Measurements from ENCODE around the gene LRRC9. TPM values are rescaled to one million over a fixed set of nuclear protein-coding genes. Genes with fewer than 3 reads are reported as not detected.

LRRC9 gene
- total RNA-seq, 1 experiment from 2014 or later: not detected

DNA sequence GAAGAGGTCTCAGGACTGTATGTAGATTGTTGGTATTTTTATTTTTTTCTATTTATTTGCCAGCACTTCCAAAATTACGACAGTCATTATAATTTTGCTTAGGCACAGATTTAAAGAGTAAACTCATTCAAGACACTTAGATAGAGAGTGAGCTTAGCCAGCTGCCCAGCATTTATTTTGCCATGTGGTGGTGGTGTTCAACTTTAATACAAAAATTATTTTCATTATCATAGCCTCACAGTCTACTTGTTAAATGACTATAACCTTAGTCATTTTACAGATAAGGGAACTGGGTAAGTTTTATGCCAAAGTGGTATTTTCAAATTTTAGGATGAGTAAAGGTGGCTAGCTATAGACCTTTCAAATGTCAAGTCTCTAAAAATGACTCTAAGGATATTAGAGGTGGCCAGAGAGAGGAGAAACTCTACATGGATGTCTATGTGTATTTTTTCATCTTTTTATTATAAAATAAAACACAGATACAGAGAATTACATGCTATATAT is 66.7 kb downstream of the LRRC9 start:
- TF ChIP-seq, protein P1, sequence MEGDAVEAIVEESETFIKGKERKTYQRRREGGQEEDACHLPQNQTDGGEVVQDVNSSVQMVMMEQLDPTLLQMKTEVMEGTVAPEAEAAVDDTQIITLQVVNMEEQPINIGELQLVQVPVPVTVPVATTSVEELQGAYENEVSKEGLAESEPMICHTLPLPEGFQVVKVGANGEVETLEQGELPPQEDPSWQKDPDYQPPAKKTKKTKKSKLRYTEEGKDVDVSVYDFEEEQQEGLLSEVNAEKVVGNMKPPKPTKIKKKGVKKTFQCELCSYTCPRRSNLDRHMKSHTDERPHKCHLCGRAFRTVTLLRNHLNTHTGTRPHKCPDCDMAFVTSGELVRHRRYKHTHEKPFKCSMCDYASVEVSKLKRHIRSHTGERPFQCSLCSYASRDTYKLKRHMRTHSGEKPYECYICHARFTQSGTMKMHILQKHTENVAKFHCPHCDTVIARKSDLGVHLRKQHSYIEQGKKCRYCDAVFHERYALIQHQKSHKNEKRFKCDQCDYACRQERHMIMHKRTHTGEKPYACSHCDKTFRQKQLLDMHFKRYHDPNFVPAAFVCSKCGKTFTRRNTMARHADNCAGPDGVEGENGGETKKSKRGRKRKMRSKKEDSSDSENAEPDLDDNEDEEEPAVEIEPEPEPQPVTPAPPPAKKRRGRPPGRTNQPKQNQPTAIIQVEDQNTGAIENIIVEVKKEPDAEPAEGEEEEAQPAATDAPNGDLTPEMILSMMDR (conservative IDR thresholded peaks at IDR 0.05): no peak
- TF ChIP-seq EZH2 (IDR thresholded peaks at IDR 0.05; ENCODE audit: low read depth): no peak
- intact Hi-C loops (cut with micrococcal nuclease; ENCODE audit: unreplicated experiment): no loop called here
- H3K4me2 ChIP-seq: no peak overlapping the region
- H3K79me2 ChIP-seq (ENCODE audit: low read depth): no peaks in the 10 kb centered on the region
- DNase-seq: no peak
- no TSS peak for BruUV-seq (replicated peaks)
- no peaks in the 10 kb centered on the region for H3K4me1 ChIP-seq (replicated peaks; ENCODE audit: insufficient read depth)
- H3K27me3 ChIP-seq (ENCODE audit: insufficient read depth, low read depth): no peaks in the 10 kb centered on the region
- ChIA-PET CTCF (no interaction called here), POLR2A (ENCODE audit: unreplicated experiment) (no interaction called here)
- H3K36me3 ChIP-seq (ENCODE audit: low read depth): no peaks in the 10 kb centered on the region
- no peaks in the 10 kb centered on the region for H4K20me1 ChIP-seq (ENCODE audit: insufficient read depth)
- H3F3A ChIP-seq (ENCODE audit: insufficient read depth, low read depth): no peaks in the 10 kb centered on the region
- no peak overlapping the region for H3K4me3 ChIP-seq
- no peak overlapping the region for H2AFZ ChIP-seq
- no peaks in the 10 kb centered on the region for H3K9me3 ChIP-seq (ENCODE audit: insufficient read depth, low read depth)
- no peaks in the 10 kb centered on the region for H3K9me2 ChIP-seq (ENCODE audit: insufficient read depth)
- H3K27ac ChIP-seq: no peak overlapping the region

DNA sequence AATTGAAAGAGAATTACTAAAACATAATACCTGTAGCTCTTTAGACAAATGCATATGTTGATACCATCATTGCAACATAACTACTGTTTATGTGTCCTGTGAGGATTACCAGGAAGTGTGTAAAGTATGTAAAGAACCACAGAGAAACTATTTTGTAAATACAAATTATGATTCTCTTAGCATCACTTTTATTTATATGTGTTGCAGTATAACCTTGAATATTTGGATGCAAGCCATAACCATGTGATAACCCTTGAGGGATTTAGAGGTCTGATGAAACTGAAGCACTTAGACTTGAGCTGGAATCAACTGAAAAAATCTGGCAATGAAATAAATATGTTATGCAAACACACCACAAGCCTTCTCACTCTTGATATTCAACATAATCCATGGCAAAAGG is 77.5 kb downstream of the LRRC9 start:
- Histone ChIP-seq H3K4me1 (replicated peaks; ENCODE audit: insufficient read depth) (no peaks in the 10 kb centered on the region), H3K4me2 (no peak overlapping the region), H3K27me3 (ENCODE audit: insufficient read depth, low read depth) (no peaks in the 10 kb centered on the region), H3K27ac (no peak overlapping the region), H3K4me3 (no peak overlapping the region), H3K79me2 (ENCODE audit: low read depth) (no peaks in the 10 kb centered on the region), H2AFZ (no peak overlapping the region), H3K9me2 (ENCODE audit: insufficient read depth) (no peaks in the 10 kb centered on the region), H3K9me3 (ENCODE audit: insufficient read depth, low read depth) (no peaks in the 10 kb centered on the region), H3F3A (ENCODE audit: insufficient read depth, low read depth) (no peaks in the 10 kb centered on the region), H4K20me1 (ENCODE audit: insufficient read depth) (no peaks in the 10 kb centered on the region), H3K36me3 (ENCODE audit: low read depth) (no peaks in the 10 kb centered on the region)
- TF ChIP-seq, protein P1 (conservative IDR thresholded peaks at IDR 0.05): no peak
- no peak for TF ChIP-seq EZH2 (IDR thresholded peaks at IDR 0.05; ENCODE audit: low read depth)
- CTCF ChIA-PET: no interaction called here
- intact Hi-C loops (cut with micrococcal nuclease; ENCODE audit: unreplicated experiment): no loop called here
- DNase-seq: no peak
- POLR2A ChIA-PET (ENCODE audit: unreplicated experiment): no interaction called here
- BruUV-seq (replicated peaks): no TSS peak

DNA sequence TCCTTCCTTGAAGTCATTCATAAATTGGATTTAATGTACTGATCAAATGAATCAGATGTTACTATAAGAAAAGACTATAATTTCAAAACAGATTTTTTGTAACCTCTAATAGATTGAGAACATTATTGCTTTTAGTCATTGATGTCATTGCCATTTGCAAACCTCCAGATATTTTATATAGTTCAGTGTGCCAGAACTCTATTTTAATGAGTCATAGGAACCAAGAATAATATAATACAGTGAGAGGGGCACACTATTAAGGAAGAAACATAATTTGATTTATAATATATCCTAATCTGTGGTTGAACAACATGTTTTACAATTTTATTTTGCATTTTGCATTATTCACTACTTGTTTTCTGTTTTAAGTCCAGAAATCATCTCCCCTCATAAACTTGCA is 78.0 kb downstream of the LRRC9 start:
- POLR2A ChIA-PET (ENCODE audit: unreplicated experiment): no interaction called here
- Histone ChIP-seq H3K4me3 (no peak overlapping the region), H3K9me3 (ENCODE audit: insufficient read depth, low read depth) (no peaks in the 10 kb centered on the region), H3K4me2 (no peak overlapping the region), H3K36me3 (ENCODE audit: low read depth) (no peaks in the 10 kb centered on the region), H3K27ac (no peak overlapping the region), H3K27me3 (ENCODE audit: insufficient read depth, low read depth) (no peaks in the 10 kb centered on the region), H3K79me2 (ENCODE audit: low read depth) (no peaks in the 10 kb centered on the region), H3K4me1 (replicated peaks; ENCODE audit: insufficient read depth) (no peaks in the 10 kb centered on the region), H4K20me1 (ENCODE audit: insufficient read depth) (no peaks in the 10 kb centered on the region), H3K9me2 (ENCODE audit: insufficient read depth) (no peaks in the 10 kb centered on the region), H2AFZ (no peak overlapping the region), H3F3A (ENCODE audit: insufficient read depth, low read depth) (no peaks in the 10 kb centered on the region)
- CTCF ChIA-PET: no interaction called here
- intact Hi-C loops (cut with micrococcal nuclease; ENCODE audit: unreplicated experiment): no loop called here
- no peak for TF ChIP-seq EZH2 (IDR thresholded peaks at IDR 0.05; ENCODE audit: low read depth)
- TF ChIP-seq, protein P1 (conservative IDR thresholded peaks at IDR 0.05): no peak
- no peak for DNase-seq
- BruUV-seq (replicated peaks): no TSS peak

All from PC-9 (cell line).